Lower lobe of right lung (tissue), 2 donors: ENCODE results near the gene SCRG1. TPM values are rescaled to one million over a fixed set of nuclear protein-coding genes. Genes with fewer than 3 reads are reported as not detected.

Source experiments
- ATAC-seq, 2 donors: fragments of 200-7000 bp; cut with Tn5 transposase; one replicate each; pipeline ENCODE4 v1.9.1; 2020 to 2022; ENCODE audit warnings: mild to moderate bottlenecking in 2 of 2, moderate library complexity in 2 of 2
- DNase-seq: peaks from one replicate; pipeline ENCODE4 v3.0.0-alpha.2; 2020
- H3K27ac ChIP-seq: fragments of 200-600 bp; one replicate; pipeline ENCODE4 v1.8.0; 2022
- H3K27me3 ChIP-seq: fragments of 200-600 bp; one replicate; pipeline ENCODE4 v1.8.0; 2022; ENCODE audit warnings: low read depth
- H3K36me3 ChIP-seq: fragments of 200-600 bp; one replicate; pipeline ENCODE4 v1.8.0; 2022; ENCODE audit warnings: mild to moderate bottlenecking
- H3K4me1 ChIP-seq: fragments of 200-600 bp; one replicate; pipeline ENCODE4 v1.8.0; 2022
- H3K4me3 ChIP-seq: fragments of 200-600 bp; one replicate; pipeline ENCODE4 v1.8.0; 2022; ENCODE audit warnings: mild to moderate bottlenecking
- H3K9me3 ChIP-seq: fragments of 200-600 bp; one replicate; pipeline ENCODE4 v1.8.0; 2022
- intact Hi-C: fragments of 100-400 bp; cut with DNase I; formaldehyde crosslinking; loops from one replicate; pipeline ENCODE4 v1.11.0; 2022
- total RNA-seq: library from RNA; stranded (reverse); fragmentation: NEBNext Ultra II Directional; extraction: Animal tissue kit (Norgen Biotek cat#: 25700); gene quantifications from one replicate; pipeline ENCODE4 v1.2.1, GENCODE V29; 2021
- TF ChIP-seq, protein P1 (sequence below): fragments of 200-600 bp; IDR thresholded peaks from one replicate; pipeline ENCODE4 v1.8.0; 2022; ENCODE audit warnings: antibody characterized with exemption, mild to moderate bottlenecking
- donor health status: DM: no; HTN: yes; CAD: no; lungs with severe emphysema.

The SCRG1 gene
- total RNA-seq, 1 donor from 2014 or later = 0.32 TPM

DNA sequence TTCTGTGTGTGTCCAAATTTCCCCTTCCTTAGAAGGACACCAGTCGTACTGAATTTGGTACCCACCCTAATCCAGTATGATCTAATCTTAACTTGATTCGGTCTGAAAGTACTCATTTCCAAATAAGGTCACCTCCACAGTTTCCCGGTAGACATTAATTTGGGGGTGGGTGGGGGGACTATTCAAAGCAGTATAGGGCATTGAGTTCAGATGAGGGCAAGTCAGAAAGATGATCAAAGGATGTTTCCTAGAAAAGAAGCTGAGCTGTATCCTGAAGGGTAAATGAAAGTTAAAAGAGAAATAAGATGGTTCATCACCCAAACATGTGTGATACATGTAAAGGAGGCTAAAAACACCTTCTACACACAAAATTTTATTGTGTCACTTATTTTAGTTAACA, 42.0 kb upstream of the SCRG1 start:
- intact Hi-C loops = no loop called here
- H3K36me3 ChIP-seq = no peaks in the 10 kb centered on the region

GRCh38 chr4:173436771-173437265, 37.9 kb upstream of the SCRG1 start:
- ATAC-seq (no peak), DNase-seq (no peak)
- TF ChIP-seq, protein P1, sequence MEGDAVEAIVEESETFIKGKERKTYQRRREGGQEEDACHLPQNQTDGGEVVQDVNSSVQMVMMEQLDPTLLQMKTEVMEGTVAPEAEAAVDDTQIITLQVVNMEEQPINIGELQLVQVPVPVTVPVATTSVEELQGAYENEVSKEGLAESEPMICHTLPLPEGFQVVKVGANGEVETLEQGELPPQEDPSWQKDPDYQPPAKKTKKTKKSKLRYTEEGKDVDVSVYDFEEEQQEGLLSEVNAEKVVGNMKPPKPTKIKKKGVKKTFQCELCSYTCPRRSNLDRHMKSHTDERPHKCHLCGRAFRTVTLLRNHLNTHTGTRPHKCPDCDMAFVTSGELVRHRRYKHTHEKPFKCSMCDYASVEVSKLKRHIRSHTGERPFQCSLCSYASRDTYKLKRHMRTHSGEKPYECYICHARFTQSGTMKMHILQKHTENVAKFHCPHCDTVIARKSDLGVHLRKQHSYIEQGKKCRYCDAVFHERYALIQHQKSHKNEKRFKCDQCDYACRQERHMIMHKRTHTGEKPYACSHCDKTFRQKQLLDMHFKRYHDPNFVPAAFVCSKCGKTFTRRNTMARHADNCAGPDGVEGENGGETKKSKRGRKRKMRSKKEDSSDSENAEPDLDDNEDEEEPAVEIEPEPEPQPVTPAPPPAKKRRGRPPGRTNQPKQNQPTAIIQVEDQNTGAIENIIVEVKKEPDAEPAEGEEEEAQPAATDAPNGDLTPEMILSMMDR = no peak
- Histone ChIP-seq H3K27ac (no peak overlapping the region), H3K4me1 (no peaks in the 10 kb centered on the region), H3K27me3 (no peaks in the 10 kb centered on the region), H3K9me3 (no peaks in the 10 kb centered on the region), H3K4me3 (no peak overlapping the region), H3K36me3 (no peaks in the 10 kb centered on the region)
- intact Hi-C loops = no loop called here

More for the DNA sequence above, 42.0 kb upstream of the SCRG1 start:
- no peaks in the 10 kb centered on the region for H3K9me3 ChIP-seq
- no peaks in the 10 kb centered on the region for H3K27me3 ChIP-seq
- H3K27ac ChIP-seq = no peak overlapping the region
- H3K4me1 ChIP-seq = no peaks in the 10 kb centered on the region
- no peak overlapping the region for H3K4me3 ChIP-seq
- DNase-seq (no peak), ATAC-seq (no peak)
- TF ChIP-seq, protein P1 = no peak

DNA sequence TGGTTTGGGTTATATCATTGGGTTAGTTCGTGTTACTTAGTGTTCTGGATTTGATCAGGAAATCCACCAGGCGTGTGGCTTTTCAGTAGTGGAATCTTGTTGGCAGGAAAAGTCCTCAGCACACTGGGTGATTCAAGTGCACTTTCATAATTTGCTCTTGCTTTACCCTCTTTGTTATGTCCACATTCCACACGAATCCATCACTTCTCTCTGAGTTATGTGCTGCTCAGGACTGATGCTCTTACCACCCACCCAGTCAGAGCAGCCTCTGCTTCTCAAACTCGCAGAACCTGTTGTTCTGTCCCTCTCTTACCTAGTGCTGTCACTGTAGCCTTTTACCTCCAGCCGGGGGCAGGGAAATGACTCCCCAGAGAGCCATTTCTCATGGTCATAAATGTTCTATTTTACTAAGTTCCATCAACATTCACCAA, 37.2 kb upstream of the SCRG1 start:
- Histone ChIP-seq H3K4me3 (no peak overlapping the region), H3K9me3 (no peaks in the 10 kb centered on the region), H3K36me3 (no peaks in the 10 kb centered on the region), H3K27me3 (no peaks in the 10 kb centered on the region), H3K27ac (no peak overlapping the region), H3K4me1 (no peaks in the 10 kb centered on the region)
- ATAC-seq (no peak), DNase-seq (no peak)
- intact Hi-C loops = no loop called here
- TF ChIP-seq, protein P1 = no peak

- ATAC-seq (no peak), DNase-seq (no peak)
- TF ChIP-seq, protein P1 = no peak
Observed at GRCh38 chr4:173434231-173434630, 35.3 kb upstream of the SCRG1 start.

DNA sequence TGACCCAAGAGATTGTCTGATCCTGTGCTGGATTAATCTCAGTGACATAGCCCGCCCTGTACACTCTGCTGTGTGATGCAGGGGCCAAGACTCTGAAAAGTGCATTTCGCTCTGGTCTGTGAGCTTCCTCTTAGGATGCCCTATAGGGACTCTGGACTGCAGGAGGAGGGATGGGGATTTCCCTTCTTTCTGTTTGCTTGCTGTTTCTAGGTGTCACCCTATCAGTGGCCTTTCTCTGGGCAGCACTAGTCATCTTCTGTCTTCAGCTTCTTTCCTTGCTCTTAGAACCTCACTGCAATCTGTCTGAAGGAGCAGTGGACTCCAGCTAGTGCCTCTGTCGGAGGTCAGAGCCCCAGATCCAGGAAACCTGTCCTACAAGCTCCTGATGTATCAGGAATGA, 34.5 kb upstream of the SCRG1 start:
- no peak overlapping the region for H3K4me3 ChIP-seq
- no peaks in the 10 kb centered on the region for H3K4me1 ChIP-seq
- ATAC-seq = no peak
- intact Hi-C loops = no loop called here
- no peaks in the 10 kb centered on the region for H3K36me3 ChIP-seq
- H3K27ac ChIP-seq = no peak overlapping the region
- no peaks in the 10 kb centered on the region for H3K9me3 ChIP-seq
- TF ChIP-seq, protein P1 = no peak
- H3K27me3 ChIP-seq = no peaks in the 10 kb centered on the region
- DNase-seq = no peak

More at GRCh38 chr4:173434231-173434630, 35.3 kb upstream of the SCRG1 start:
- intact Hi-C loops = no loop called here
- H3K27ac ChIP-seq = no peak overlapping the region
- H3K36me3 ChIP-seq = no peaks in the 10 kb centered on the region
- no peak overlapping the region for H3K4me3 ChIP-seq
- no peaks in the 10 kb centered on the region for H3K27me3 ChIP-seq
- no peaks in the 10 kb centered on the region for H3K4me1 ChIP-seq
- H3K9me3 ChIP-seq = no peaks in the 10 kb centered on the region

DNA sequence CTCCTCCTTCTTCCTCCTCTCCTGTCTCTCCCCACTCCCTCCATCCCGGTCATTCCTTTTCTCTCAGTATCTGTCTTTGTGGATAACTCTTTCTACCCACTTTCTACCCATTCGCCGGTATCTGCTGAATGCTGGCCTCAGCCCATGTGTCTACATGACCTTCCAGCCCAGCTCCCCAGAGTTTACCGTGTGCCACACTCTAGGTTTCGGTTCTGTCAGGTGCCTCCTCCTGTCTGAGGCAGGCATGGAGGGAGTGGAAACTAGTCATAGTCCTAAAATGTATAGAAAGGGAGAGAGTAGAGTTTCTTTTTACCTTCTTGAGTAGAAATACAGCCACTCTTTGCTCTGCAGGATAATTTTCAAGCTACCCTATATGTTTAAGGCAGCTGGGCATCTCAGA, 33.5 kb upstream of the SCRG1 start:
- no peak for DNase-seq
- Histone ChIP-seq H3K4me1 (no peaks in the 10 kb centered on the region), H3K36me3 (no peaks in the 10 kb centered on the region), H3K27ac (no peak overlapping the region), H3K9me3 (no peaks in the 10 kb centered on the region), H3K4me3 (no peak overlapping the region), H3K27me3 (no peaks in the 10 kb centered on the region)
- ATAC-seq = no peak
- TF ChIP-seq, protein P1 = no peak
- intact Hi-C loops = no loop called here
